ENCODE data around the gene KAT6B.
A peak's percentile ranks its signal among the peaks of the same experiment; 100 is the strongest.

Gene KAT6B

DNA sequence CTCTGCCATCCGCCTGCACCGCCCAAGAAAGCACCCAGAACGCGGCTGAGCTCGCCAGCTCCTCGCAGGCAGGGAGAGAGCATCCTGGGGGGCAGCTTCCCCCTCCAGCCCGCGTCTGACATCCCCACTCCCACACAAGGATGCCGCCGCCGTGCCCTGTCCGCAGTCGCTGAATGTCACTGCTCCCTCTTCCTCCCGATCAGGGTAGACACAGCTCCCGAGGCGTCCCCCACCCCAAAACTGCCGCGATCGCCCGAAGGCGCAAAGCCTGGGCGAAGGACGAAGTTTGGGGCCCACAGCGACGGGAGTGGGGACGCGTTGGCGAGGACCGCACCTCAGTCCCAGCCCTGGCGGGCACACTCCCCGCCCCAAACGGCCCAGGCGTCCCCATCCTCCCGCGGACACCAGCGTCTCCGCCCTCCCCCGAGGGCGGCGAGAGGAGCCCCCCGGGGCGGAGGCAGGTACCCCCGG is 1.5 kb upstream of the KAT6B start:
- no peak for DNase-seq (ENCODE audit: low spot score)
- TF ChIP-seq, protein P1, sequence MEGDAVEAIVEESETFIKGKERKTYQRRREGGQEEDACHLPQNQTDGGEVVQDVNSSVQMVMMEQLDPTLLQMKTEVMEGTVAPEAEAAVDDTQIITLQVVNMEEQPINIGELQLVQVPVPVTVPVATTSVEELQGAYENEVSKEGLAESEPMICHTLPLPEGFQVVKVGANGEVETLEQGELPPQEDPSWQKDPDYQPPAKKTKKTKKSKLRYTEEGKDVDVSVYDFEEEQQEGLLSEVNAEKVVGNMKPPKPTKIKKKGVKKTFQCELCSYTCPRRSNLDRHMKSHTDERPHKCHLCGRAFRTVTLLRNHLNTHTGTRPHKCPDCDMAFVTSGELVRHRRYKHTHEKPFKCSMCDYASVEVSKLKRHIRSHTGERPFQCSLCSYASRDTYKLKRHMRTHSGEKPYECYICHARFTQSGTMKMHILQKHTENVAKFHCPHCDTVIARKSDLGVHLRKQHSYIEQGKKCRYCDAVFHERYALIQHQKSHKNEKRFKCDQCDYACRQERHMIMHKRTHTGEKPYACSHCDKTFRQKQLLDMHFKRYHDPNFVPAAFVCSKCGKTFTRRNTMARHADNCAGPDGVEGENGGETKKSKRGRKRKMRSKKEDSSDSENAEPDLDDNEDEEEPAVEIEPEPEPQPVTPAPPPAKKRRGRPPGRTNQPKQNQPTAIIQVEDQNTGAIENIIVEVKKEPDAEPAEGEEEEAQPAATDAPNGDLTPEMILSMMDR (IDR thresholded peaks at IDR 0.05; ENCODE audit: extremely low read depth, missing control alignments) = no peak

DNA sequence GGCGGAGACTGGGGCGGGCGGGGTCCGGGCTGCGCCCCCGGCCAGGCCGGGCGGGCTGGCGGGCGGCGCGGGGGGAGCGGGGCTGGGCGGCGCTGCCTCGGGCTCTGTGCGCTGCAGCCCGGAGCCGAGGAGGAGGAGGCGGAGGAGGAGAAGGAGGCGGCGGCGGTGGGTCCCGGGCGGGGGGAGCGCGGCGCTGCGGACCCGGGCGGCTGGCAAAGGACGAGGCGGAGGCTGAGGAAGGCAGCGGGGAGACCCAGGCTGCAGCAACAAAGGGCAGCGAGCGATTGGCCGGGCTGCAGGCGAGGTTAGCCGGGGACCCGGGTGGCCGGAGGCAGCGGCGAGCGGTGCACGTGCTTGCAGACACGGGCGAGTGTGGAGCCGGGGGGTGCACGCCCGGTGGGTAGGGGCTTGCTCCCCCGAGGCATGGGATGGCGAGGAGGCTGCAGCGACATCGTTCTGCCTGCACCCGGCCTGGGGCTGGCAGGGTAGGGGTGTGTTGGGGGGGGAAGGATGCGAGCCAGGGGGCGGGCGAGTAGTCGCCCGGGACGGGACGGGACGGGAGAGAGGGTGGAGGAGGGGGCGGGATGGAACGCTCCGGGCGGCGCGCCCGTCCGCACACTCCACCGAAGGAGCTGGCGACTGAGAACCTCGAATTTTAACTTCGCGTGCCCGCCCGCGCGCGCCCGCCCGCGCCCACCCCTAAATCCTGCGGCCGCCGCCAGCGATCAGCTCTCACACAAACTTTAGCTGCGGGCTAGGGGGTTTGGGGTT is 844 bp upstream of the KAT6B start:
- TF ChIP-seq, protein P1 (IDR thresholded peaks at IDR 0.05; ENCODE audit: extremely low read depth, missing control alignments) = no peak
- DNase-seq (ENCODE audit: low spot score) = peak; percentile 78

DNA sequence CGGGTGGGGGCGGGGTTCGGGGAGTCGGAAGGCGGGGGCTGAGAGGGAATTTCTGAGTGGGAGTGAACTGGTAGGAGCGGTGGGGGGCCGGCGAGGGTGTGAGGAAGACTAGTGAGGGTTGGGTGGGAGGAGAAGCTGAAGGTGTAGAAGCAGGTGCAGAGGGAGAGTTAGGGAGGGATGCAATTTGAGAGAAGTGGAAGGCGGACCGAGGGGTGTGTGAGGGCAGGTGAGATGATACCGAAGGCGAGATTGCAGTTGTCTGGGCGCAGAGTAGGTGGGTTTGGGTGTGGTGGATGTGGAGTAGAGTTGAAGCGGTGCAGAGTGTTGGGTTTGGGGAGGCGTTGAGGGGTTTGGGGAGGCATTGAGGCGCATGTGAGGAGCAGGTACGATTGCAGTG is 643 bp downstream of the KAT6B start:
- DNase-seq (ENCODE audit: low spot score) = no peak
- TF ChIP-seq, protein P1 (IDR thresholded peaks at IDR 0.05; ENCODE audit: extremely low read depth, missing control alignments) = no peak

DNA sequence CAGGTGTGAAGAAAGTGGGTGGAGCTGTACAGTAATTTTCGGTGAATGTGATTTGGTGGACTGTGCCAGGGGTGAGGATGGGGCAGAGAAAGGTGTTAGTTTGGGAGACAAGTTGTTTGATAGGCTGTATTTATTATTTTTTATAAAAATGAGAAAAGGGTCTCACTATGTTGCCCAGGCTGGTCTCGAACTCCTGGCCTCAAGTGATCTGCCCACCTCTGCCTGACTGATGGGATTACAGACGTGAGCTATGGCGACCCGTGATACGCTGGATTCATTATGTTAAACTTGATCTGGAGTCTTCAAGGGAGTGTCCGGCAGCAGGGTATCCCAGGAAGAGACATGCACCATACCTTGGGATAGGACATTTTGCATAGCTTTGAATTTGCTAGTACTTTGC is 1.3 kb downstream of the KAT6B start:
- TF ChIP-seq, protein P1 (IDR thresholded peaks at IDR 0.05; ENCODE audit: extremely low read depth, missing control alignments) = no peak
- no peak for DNase-seq (ENCODE audit: low spot score)

DNA sequence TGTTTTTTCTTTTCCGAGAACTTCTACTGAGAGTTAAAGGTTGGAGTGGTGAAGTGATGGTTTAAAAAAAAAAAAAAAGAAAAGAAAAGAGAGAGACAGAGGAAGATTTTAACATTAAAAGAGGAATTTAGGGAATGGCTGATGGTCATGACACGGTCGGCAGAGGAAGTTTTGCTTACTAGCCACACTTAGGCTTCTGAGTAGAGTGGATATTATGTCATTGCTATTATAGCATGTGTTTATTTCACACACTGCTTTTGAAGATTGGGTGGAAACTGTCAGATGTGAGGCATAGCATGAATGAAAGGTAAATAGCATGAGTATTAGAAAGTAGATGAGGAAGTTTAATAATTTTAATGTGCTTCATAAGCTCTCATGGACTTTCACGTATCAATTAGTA is 2.5 kb downstream of the KAT6B start:
- TF ChIP-seq, protein P1 (IDR thresholded peaks at IDR 0.05; ENCODE audit: extremely low read depth, missing control alignments) = no peak
- no peak for DNase-seq (ENCODE audit: low spot score)

DNA sequence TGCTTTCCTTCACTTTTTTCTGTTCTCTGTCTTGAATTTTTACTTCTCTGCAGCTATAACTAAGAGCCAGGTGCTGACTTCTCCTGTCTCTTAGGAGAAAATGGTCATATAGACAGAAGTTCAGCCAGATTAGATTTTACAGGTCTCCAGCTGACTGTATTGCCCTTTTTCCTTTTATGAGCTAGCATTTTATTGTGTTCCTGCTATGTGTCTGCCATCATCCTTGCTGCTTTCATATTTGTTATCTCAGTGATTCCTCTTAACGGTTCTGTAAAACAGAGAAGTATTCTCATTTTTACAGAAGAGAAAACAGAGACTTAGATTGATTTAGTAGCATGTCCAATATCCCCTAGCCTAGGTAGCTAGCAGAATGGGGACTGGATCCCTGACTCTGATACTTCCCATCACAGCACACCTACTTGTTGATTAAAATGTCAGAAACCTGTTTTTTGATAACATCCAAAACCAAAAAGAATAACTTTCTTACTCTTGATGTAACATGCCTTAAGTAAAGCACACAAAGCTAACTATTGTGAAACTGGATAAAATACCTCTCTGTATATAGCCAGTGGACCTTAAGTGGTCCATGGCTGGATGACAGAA is 5.2 kb downstream of the KAT6B start:
- no peak for DNase-seq (ENCODE audit: low spot score)

DNA sequence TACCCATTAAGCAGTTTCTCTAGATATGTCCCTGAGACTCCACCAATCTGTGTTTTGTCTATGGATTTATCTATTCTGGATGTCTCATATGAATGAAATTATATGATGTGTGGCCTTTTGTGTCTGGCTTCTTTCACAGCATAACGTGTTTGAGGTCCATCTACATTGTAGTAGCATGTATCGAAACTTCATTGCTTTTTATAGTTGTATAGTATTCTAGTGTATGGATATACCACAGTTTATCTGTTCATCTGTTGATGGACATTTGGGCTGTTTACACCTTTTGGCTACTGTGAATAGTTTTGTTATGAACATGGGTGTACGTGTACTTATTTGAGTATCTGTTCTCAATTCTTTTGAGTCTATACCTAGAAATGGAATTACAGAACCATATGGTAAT is 9.6 kb downstream of the KAT6B start:
- TF ChIP-seq, protein P1 (IDR thresholded peaks at IDR 0.05; ENCODE audit: extremely low read depth, missing control alignments) = no peak
- DNase-seq (ENCODE audit: low spot score) = no peak

More for the DNA sequence above, 5.2 kb downstream of the KAT6B start:
- TF ChIP-seq, protein P1 (IDR thresholded peaks at IDR 0.05; ENCODE audit: extremely low read depth, missing control alignments) = no peak

Measured in GM20000 (cell line).